Measurements from ENCODE around the gene PAMR1. TPM values are rescaled to one million over a fixed set of nuclear protein-coding genes. Genes with fewer than 3 reads are reported as not detected.

PAMR1 gene
- total RNA-seq, 1 donor from 2014 or later, result 0.21 TPM

- no peak for TF ChIP-seq CTCF (conservative IDR thresholded peaks at IDR 0.05)
- Mint-ChIP-seq H3K36me3 (ENCODE audit: low read depth) (no peaks in the 10 kb centered on the region), H3K4me3 (no peak overlapping the region), H3K4me1 (peaks cover 11% of the 10 kb centered on the region), H3K27ac (ENCODE audit: unreplicated experiment) (no peak overlapping the region), H3K9me3 (peaks cover 2% of the 10 kb centered on the region), H3K27me3 (ENCODE audit: low read depth) (peaks cover 45% of the 10 kb centered on the region)
- no peak for DNase-seq (ENCODE audit: low read depth, low spot score)
These were observed 10.2 kb downstream of the PAMR1 start for GRCh38 chr11:35515224-35515623.

- DNase-seq (ENCODE audit: low read depth, low spot score), result no peak
- no peak for TF ChIP-seq CTCF (conservative IDR thresholded peaks at IDR 0.05)
- Mint-ChIP-seq H3K4me3 (no peak overlapping the region), H3K27me3 (ENCODE audit: low read depth) (peaks cover 42% of the 10 kb centered on the region), H3K27ac (ENCODE audit: unreplicated experiment) (no peak overlapping the region), H3K4me1 (peaks cover 11% of the 10 kb centered on the region), H3K36me3 (ENCODE audit: low read depth) (no peaks in the 10 kb centered on the region), H3K9me3 (peaks cover 2% of the 10 kb centered on the region)
These were observed 10.9 kb downstream of the PAMR1 start for GRCh38 chr11:35514481-35514880.

GRCh38 chr11:35511666-35512065, 13.8 kb downstream of the PAMR1 start:
- TF ChIP-seq CTCF (conservative IDR thresholded peaks at IDR 0.05), result no peak
- no peak overlapping the region for H3K4me3 Mint-ChIP-seq
- peaks cover 7% of the 10 kb centered on the region for H3K9me3 Mint-ChIP-seq
- peaks cover 3% of the 10 kb centered on the region for H3K36me3 Mint-ChIP-seq (ENCODE audit: low read depth)
- DNase-seq (ENCODE audit: low read depth, low spot score), result no peak
- H3K27me3 Mint-ChIP-seq (ENCODE audit: low read depth), result peaks cover 25% of the 10 kb centered on the region
- no peak overlapping the region for H3K27ac Mint-ChIP-seq (ENCODE audit: unreplicated experiment)
- peaks cover 9% of the 10 kb centered on the region for H3K4me1 Mint-ChIP-seq

- no peak for DNase-seq (ENCODE audit: low read depth, low spot score)
- Mint-ChIP-seq H3K27ac (ENCODE audit: unreplicated experiment) (no peak overlapping the region), H3K27me3 (ENCODE audit: low read depth) (peaks cover 5% of the 10 kb centered on the region), H3K36me3 (ENCODE audit: low read depth) (peaks cover 6% of the 10 kb centered on the region), H3K4me1 (no peaks in the 10 kb centered on the region), H3K4me3 (no peak overlapping the region), H3K9me3 (peaks cover 15% of the 10 kb centered on the region)
- no peak for TF ChIP-seq CTCF (conservative IDR thresholded peaks at IDR 0.05)
These were observed 17.7 kb downstream of the PAMR1 start for GRCh38 chr11:35507688-35508087.

- Mint-ChIP-seq H3K27me3 (ENCODE audit: low read depth) (peaks cover 5% of the 10 kb centered on the region), H3K27ac (ENCODE audit: unreplicated experiment) (no peak overlapping the region), H3K4me3 (no peak overlapping the region), H3K4me1 (no peaks in the 10 kb centered on the region), H3K36me3 (ENCODE audit: low read depth) (peaks cover 4% of the 10 kb centered on the region), H3K9me3 (peaks cover 11% of the 10 kb centered on the region)
- TF ChIP-seq CTCF (conservative IDR thresholded peaks at IDR 0.05), result no peak
- no peak for DNase-seq (ENCODE audit: low read depth, low spot score)
These were observed 23.6 kb downstream of the PAMR1 start for GRCh38 chr11:35501776-35502175.

GRCh38 chr11:35500744-35501143, 24.7 kb downstream of the PAMR1 start:
- DNase-seq (ENCODE audit: low read depth, low spot score), result no peak
- TF ChIP-seq CTCF (conservative IDR thresholded peaks at IDR 0.05), result no peak
- Mint-ChIP-seq H3K27me3 (ENCODE audit: low read depth) (peaks cover 5% of the 10 kb centered on the region), H3K4me3 (no peak overlapping the region), H3K9me3 (peaks cover 12% of the 10 kb centered on the region), H3K4me1 (no peaks in the 10 kb centered on the region), H3K27ac (ENCODE audit: unreplicated experiment) (no peak overlapping the region), H3K36me3 (ENCODE audit: low read depth) (no peaks in the 10 kb centered on the region)

Measured in neural crest cell (in vitro differentiated cells).